ENCODE results near the gene GZMH.
"Not testable (repeated sequence)": the region's sequence is repeated elsewhere in the genome, so short reads cannot be mapped to it uniquely, and the experiment has no call there.

Gene GZMH

GRCh38 chr14:24609655-24610344 is at the start of gene GZMH:
Gene GZMH, minus strand, starts transcription at chr14:24609685. Its CDS starts 72 bp downstream, at chr14:24609613.
- FAIRE-seq: no peak

DNA sequence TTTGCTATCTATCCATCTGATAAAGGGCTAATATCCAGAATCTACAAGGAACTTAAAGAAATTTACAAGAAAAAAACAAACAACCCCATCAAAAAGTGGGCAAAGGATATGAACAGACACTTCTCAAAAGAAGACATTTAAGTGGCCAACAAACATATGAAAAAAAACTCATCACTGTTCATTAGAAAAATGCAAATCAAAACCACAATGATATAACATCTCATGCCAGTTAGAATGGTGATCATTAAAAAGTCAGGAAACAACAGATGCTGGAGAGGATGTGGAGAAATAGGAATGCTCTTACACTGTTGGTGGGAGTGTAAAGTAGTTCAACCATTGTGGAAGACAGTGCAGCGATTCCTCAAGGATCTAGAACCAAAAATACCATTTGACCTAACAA is 38.9 kb upstream of the GZMH start:
- FAIRE-seq: not testable (repeated sequence)

DNA sequence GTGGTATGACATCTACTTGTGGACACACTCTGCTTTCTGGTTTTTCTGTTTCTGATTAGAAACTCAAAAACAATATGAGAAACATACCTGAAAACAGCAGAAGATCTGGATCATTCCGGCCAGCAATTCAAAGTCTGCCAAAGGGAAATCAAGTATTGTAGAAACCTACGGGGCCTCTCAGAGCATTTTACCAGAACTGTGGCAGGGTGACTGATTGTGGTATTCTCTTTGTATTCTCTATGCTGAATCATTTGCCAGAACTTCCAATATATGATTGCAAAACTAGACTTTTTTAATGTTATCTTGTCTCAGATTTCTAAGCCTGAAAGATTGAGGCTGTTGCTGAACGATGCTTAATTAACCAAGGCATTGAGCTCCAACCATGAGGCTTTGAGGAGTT is 30.4 kb upstream of the GZMH start:
- FAIRE-seq: no peak

DNA sequence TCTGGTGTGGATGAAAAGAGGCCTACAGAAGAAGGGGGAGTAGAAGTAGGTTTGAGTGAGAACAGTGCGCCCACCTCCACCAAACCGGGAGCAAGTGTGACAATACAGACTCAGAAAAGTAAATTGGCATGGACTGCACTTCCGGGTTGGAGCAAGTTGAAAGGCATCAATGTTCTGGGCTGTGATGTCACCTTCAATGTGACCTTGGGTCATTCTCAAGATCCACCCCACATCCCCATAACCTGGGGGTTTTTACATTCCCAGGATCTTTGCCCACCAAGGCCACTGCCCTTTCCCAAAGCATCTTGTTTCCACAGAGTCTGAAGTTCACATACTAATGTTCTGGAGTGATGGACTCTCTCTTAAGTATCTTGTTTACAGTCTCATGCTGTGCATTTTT is 29.8 kb upstream of the GZMH start:
- FAIRE-seq: no peak

GRCh38 chr14:24634158-24634557 is 24.7 kb upstream of the GZMH start, which contains the start of gene GZMB:
Gene GZMB, minus strand, starts transcription at chr14:24634190. Its CDS starts 30 bp downstream, at chr14:24634160.
- no peak for FAIRE-seq

GRCh38 chr14:24633353-24633752 is 23.9 kb upstream of the GZMH start:
- FAIRE-seq: no peak

DNA sequence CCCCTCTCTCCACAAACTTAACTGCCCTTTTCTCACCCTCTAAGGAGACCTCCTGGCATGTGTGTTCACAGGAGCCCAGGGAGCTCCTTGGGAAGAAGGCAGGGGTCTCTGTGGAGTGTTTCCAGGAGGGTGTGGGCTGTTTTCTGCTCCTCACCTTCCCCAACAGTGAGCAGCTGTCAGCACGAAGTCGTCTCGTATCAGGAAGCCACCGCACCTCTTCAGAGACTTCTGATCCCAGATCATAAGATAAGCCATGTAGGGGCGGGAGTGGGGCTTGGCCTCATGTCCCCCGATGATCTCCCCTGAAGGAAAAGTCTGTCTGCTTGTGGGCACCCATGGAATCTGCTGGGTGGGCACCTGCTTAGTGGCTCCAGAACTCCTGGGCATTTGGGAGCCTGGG is 23.3 kb upstream of the GZMH start:
- FAIRE-seq: no peak

GRCh38 chr14:24632336-24632735 is 22.9 kb upstream of the GZMH start:
- FAIRE-seq: no peak

- FAIRE-seq: no peak
These were observed 22.4 kb upstream of the GZMH start for GRCh38 chr14:24631749-24632335.

GRCh38 chr14:24630872-24631477 is 21.5 kb upstream of the GZMH start:
- peak; percentile 78 for FAIRE-seq

DNA sequence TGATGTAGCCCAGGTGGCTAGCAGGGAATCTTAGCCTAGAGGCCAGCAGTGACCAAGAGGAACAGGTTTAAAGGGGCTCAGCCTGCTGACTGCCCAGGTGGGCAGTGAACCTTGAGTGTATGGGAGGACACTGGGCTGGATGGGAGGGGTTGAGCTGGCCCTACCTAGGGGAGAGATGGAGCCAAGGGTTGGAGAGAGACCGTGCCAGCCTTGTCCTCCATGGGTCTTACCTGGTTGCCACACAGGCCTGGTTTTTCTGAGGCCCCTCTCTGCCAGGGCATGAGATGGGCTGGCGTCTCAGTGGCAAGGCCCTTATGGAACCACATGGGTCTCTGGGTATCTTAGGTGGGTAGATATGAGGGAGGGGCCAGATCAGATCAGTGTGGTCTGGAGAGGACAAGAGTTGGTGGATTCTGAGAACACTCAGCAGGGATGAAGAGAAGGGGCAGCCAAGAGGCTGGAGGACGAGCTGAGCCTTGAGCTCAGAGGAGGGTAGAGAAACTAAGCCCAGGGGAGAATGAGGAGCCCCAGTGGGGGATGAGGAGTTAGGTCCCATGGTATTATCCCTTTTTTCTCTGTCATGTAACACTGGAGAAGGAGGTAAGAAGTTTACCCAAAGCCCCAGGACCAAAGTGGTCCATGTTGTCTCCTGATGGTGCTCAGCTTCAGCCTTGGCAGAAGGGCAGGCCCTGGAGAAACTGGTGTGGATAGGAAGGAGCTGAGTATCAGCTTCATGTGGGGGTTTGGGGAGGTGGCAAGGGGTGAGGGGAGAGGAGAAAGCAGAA is 20.8 kb upstream of the GZMH start:
- FAIRE-seq: no peak

GRCh38 chr14:24629521-24629920 is 20.0 kb upstream of the GZMH start:
- FAIRE-seq: no peak

GRCh38 chr14:24613747-24614146 is 4.3 kb upstream of the GZMH start:
- no peak for FAIRE-seq

GRCh38 chr14:24613241-24613640 is 3.8 kb upstream of the GZMH start:
- FAIRE-seq: no peak

DNA sequence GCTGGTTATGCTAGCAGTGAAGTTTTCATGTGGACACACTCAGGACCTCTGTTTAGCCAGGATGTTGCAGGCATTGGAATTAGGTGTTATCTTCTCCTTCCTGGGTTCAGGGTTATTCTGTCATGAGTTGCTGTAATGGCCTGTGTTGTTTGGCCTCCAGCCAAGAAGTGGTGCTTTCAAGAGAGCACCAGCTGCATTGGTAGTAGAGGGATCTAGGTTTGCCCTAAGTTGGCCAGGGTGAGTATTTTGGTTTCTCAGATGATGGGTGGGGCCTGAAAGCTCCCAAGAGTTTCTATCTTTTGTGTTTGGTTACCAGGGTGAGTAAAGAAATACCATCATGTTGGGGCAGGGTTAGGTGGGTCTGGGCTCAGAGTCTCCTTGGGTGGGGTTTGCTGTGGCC is 2.7 kb upstream of the GZMH start:
- FAIRE-seq: no peak

- no peak for FAIRE-seq
These were observed 1.6 kb downstream of the GZMH start for GRCh38 chr14:24607635-24608514.

- no peak for FAIRE-seq
These were observed 2.4 kb downstream of the GZMH start for GRCh38 chr14:24607081-24607480.

- no peak for FAIRE-seq
These were observed 3.2 kb downstream of the GZMH start for GRCh38 chr14:24606297-24606696.

- no peak for FAIRE-seq
These were observed 3.9 kb downstream of the GZMH start for GRCh38 chr14:24605435-24606190.

- no peak for FAIRE-seq
These were observed 12.1 kb downstream of the GZMH start for GRCh38 chr14:24597403-24597802.

DNA sequence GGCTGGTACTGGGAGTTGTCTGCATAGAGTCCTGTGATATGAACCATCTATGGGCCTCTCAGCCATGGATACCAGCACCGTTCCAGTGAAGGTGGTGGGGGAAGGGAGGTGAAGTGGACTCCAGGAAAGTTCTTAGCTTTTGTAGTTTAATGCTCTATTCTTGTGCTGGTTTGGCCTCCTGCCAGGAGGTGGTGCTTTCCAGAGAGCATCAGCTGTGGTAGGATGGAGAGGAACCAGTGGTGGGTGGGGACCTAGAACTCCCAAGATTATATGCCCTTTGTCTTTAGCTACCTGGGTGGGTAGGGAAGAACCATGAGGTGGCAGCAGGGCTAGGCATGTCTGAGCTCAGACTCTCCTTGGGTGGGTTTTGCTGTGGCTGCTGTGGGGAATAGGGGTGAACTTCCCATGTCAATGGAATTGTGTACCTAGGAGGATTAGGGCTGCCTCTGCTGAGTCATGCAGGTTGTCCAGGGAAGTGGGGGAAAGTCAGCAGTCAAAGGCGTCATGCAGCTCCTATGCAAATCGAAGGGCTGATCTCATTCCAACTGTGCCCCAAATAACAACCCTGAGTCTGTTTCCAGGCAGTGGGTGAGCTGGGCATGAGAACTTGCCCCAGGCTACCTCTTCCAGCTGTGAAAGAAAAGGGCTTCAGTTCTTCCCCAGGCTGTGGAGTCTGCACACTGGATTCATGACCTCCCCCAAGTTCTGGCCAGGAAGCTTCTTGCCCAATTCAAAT is 14.2 kb downstream of the GZMH start:
- no peak for FAIRE-seq
